ENCODE results near the gene KSR1.
"Not testable (repeated sequence)": the region's sequence is repeated elsewhere in the genome, so short reads cannot be mapped to it uniquely, and the experiment has no call there.

Gene KSR1

GRCh38 chr17:27657620-27658019 lies 201.4 kb downstream of the KSR1 start:
- DNase-seq (ENCODE audit: low read depth, low spot score): no peak

GRCh38 chr17:27659683-27660082 lies 203.4 kb downstream of the KSR1 start:
- no peak for DNase-seq (ENCODE audit: low read depth, low spot score)

DNA sequence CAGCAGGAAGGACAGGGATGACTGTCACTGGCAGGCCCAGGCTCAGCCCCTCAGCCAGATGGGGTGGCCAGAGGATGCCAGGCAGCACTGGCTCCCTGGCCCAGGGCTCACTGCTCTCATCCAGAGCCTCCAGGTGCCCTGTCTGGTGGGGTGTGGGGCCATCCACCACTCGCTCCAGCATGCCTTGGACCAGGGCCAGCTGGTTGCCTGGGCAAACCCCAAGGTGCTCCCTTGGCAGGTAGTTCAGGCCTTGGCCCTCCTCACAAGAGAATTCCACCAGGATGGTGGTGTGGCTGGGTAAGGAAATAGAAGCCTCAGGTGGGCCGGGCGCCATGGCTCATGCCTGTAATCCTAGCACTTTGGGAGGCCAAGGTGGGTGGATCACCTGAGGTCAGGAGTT lies 204.2 kb downstream of the KSR1 start:
- DNase-seq (ENCODE audit: low read depth, low spot score): no peak

DNA sequence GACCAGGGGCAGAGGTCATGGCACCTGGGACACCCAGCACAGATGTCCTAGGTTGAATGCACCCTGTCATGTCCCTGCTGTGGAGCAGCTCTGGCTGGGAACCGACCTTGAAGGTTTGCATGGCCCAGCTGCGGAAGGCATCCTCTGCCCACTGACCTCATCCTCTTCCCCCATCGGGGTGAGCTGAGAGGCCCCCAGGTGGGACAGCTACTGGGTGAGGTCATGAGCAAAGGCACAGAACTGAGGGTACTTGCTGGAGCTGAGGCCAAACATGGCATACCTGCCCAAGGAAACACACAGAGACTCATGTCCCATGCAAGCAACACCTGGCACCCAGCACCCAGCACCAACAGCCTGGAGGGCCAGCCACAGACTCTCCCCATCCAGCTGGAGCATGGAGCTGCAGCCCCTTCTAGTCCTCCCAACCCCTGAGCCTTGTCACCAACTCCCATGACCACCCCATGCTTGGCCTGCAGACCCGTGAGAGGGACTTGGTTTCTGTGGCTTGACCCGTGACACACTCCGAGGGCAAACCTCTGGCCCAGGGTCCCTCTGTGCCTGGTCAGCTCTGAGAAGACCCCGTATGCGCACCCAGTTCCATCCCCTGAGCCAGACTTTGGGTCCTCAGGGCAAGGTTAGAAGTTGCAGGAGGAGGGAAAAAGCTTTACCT lies 207.8 kb downstream of the KSR1 start:
- DNase-seq (ENCODE audit: low read depth, low spot score): no peak

DNA sequence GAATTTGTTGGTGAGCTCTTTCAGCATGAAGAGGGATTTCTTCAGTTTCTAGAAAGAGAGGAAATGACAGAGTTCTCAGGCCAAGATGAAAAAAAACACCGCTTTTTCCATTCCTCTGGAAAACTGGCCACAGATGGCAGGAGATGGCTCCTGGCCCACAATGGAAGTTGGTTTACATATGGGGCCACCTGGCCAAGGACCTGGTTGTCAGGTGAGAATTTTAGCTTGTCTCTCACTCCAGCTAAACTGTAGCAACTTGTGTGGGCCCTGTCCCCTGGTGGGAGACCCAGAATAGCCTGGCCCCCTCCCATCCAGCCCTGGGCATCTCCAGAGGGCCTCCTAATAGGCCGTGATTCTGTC lies 208.3 kb downstream of the KSR1 start:
- DNase-seq (ENCODE audit: low read depth, low spot score): no peak

DNA sequence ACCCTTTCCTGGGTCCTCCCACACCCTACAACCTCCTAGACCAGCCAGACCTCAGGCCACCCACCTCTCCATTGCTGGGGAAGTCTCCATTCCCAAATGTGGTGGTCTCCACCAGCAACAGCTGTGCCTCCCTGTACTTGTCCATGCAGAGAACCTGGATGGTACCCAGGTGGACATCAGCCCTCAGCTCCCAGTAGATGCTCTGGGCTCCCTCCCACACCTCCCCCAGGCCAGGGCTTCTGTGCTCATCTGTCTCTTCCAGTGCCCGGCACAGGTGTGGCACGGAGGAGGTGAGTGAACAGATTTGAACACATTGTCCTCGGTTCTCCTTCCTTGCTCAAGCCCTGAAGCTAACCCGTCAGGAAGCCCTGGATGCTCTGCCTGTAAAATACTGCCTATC lies 209.3 kb downstream of the KSR1 start:
- no peak for DNase-seq (ENCODE audit: low read depth, low spot score)

DNA sequence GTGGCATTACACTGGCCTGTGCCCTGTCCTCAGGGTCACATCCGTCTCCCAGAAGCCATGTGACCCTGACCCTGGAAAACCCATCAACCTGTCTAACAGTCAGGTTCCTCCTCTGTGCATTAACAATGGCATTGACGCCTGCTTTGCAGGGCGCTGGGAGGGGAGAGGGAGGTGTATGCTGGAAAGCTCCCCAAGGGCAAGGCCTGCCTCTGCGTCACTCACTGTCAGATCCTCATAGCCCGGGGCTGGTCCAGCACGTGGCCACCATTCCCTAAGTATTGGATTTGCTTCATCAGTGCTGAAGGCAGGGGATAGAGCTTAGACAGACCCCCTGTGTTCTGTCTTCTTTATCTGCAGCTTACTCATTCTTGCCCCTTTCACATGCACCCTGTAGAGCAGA lies 210.0 kb downstream of the KSR1 start:
- not testable (repeated sequence) for DNase-seq (ENCODE audit: low read depth, low spot score)

- no peak for DNase-seq (ENCODE audit: low read depth, low spot score)
Measured at GRCh38 chr17:27666831-27667560, 210.7 kb downstream of the KSR1 start.

DNA sequence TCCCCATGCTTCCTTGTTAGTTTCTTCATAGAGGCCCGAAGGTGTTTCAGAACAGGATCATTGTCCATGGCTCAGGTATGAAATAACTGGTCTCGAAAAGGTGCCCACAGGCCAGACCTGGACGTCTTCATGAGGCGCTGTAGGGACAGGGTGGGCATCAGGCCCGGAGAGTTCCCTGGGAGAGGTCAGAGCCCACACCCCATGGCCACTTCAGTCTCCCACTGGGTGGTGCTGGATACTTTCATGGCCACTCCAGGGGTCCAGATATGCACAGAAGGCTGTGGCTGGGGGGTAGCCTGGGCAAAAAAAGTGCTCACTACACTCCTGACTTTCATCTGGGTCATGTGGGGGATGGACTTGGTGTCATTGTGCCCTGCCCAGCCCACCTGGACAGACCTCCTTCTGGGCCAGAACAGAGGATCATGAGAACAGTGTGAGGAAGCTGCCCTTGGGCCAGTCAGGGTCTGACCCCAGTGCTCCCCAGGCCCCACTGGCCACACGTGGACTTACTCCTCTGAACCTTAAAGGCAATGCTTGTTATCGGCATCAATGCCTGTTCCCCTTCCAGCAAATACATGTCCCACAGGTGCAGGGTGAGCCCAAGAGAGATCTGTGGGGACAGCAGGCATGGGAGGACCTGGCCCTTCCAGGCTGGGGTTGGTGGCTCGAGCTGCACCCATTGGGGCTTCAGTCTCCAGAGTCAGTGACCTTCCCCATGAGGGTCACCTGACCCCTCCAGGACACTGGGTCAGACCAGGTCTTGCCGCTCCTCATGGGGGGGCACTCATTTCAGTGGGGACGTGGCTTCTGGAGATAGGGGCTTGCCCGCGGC lies 211.6 kb downstream of the KSR1 start:
- no peak for DNase-seq (ENCODE audit: low read depth, low spot score)

DNA sequence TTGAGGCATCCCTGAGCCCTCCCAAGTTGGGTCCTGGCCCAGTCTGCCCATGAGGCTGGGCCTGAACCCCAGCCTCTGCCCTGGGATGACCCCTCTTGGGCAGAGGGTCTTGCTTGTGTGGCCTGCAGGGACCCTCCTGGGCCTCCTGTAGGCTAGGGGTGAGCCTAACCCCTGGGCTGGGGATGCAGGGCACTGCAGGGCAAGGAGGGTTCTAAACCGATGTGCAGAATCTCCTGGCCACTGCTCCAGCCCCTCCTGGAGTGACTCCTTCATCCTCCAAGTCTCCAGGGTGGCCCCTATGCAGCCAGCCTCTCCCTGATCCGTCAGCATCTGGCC lies 212.2 kb downstream of the KSR1 start:
- no peak for DNase-seq (ENCODE audit: low read depth, low spot score)

DNA sequence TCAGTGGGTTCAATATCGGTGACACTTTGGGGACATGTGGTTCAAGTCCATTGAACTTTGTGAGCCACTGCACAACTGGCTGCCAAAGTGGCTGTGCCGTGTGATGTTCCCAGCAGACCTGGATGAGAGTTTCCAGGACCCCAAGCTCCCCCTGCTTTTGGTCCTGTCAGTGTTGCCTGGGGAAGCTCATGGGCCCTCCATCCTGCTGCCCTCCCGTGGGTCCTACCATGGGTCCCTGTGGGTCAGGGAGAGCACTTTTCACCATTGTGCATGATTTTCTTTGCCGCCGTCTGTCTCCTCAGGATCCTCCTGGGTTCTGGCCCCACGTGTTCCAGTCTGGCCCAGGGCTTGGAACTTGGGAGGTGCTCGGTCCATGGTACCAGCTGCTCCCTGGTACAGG lies 212.9 kb downstream of the KSR1 start:
- no peak for DNase-seq (ENCODE audit: low read depth, low spot score)

DNA sequence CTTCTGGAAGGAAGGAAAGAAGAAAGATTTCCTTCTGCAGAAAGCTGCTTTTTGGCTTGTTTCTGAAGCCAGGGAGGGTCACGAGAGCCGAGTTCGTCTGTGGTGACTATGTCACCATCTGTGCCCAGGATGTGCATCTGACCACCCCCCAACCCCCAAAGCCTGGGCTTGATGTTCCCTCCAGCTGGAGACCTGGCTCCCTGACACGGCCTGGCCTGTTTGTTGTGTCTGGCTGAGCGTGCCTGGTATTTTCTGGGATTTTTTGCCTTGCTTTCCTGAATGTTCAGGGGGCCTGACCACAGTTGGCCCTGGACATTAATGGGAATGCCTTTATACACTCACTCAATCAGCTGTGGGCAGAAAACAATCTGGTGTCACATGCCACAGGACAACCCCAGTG lies 213.6 kb downstream of the KSR1 start:
- no peak for DNase-seq (ENCODE audit: low read depth, low spot score)

DNA sequence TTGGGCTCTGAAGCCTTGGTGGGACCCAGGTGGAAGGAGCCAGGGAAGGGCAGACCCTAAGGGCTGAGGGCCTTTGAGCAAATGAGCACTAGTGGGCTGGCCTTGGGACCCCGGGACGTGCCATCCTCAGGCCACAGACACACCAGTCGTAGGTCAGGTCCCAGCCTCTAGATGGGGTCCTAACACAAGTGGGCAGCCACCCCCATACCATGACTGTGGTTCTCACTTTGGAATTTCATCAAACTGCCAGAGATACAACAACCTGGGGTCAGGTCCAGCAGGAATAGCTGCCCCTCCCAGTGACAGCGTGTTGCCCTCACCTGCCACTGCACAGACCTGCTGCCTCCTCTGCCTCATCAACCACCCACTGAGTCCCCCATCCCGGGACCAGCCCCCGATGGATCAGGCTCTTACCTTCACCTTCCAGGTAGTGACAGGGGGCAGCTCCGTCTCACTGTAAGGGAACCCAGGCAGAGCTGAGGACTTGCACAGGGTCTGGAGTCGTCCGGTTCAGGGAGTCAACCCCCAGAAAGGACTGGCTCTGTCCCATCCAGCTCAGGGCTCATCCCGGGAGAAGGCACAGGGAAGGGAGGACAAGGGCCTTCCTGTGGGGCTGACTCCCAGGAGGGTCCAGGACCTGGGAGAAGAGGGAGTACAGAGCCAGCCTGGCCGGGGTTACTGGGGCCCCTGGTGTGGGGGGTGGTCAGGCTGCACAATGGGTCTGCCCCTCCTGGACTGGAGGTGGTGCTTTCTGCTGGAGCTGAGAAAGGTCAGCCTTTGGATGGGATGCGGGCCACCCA lies 214.7 kb downstream of the KSR1 start:
- DNase-seq (ENCODE audit: low read depth, low spot score): no peak

DNA sequence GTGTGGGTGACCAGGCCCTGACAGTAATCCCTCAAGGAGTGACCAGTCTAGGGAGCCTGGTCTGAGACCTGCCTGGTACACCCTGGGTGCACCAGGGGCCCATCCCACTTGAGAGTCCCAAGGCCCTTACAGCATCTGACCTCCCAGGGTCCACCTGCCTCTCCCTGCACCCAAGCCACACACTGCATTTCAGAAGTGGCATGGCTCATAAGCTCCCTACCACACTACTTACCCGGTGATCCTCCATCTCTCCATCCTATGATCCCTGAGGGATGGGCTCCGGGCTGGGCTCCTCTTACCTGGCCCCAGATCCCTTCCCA lies 215.3 kb downstream of the KSR1 start:
- DNase-seq (ENCODE audit: low read depth, low spot score): no peak

DNA sequence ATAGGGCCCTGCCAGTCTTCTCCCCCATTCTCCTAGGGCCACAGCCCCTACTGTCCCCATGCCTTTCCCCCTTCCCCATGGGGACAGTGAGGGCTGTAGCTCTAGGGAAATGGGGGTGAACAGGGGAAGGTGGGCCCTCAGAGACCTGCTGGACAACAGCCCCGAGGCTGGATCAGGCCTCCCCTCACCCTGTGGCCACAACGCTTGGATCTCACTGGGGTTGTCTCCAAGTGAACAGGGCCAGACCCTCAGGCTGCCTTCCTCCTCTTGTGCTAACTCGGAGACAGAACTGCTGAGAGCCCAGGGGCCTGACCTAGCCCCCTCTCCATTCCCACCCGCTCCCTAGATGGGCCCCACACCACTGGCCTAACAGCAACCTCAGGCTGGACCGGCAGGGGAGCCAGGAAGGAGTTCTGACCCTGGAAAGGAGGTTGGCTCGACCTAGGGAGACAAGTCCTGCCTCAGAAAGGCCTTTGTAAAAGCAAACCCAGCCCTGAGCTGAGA lies 215.8 kb downstream of the KSR1 start:
- not testable (repeated sequence) for DNase-seq (ENCODE audit: low read depth, low spot score)

GRCh38 chr17:27674335-27674734 lies 218.1 kb downstream of the KSR1 start:
- no peak for DNase-seq (ENCODE audit: low read depth, low spot score)

Data from iPS DF 19.7 (cell line).